A549 (cell line): ENCODE results near the gene ATP2B3. TPM values are rescaled to one million over a fixed set of nuclear protein-coding genes. Genes with fewer than 3 reads are reported as not detected.

Source experiments
- ATAC-seq, 2 experiments: fragments of 200-7000 bp in 1 of 2; fragments of >200 bp in 1 of 2; cut with Nextera tagmentation in 1 of 2; cut with Tn5 transposase in 1 of 2; 3 replicates each; pipeline versions ENCODE4 v1.8.0 to v1.9.1; 2018 to 2020; ENCODE audit warnings: mild to moderate bottlenecking in 1 of 2, moderate library complexity in 1 of 2
- CTCF ChIA-PET: fragments of 300-600 bp; sonication (Branson Sonifier 250); formaldehyde crosslinking; extraction: SDS; loops from one replicate; lab custom pipeline; 2021; ENCODE audit warnings: antibody characterized with exemption, inconsistent platforms; lab: Yijun Ruan, JAX
- POLR2A ChIA-PET: fragments of 350-600 bp; formaldehyde crosslinking; extraction: SDS; loops from one replicate; lab custom pipeline; 2021; ENCODE audit warnings: antibody characterized with exemption, inconsistent platforms; lab: Yijun Ruan, JAX
- DNase-seq, 2 experiments: peaks; one replicate each; pipeline versions ENCODE4 v3.0.0 to v3.0.0-alpha.2; 2011 to 2016; ENCODE audit warnings: low read depth in 1 of 2, low spot score in 1 of 2
- FAIRE-seq: peaks from 2 replicates; lab custom pipeline; 2011; peaks lifted over from hg19 to GRCh38; lab: Jason Lieb, UNC
- H3K27ac ChIP-seq, 2 experiments: fragments of >200 bp; sonication (Bioruptor Twin); formaldehyde crosslinking; 3 replicates each; pipeline ENCODE4 v1.5.1; 2016 to 2017
- H3K4me1 ChIP-seq: fragments of >200 bp; sonication (Bioruptor Twin); formaldehyde crosslinking; 3 replicates; pipeline ENCODE4 v1.6.1; 2016
- H3K4me2 ChIP-seq: fragments of >200 bp; sonication (Bioruptor Twin); formaldehyde crosslinking; 3 replicates; pipeline ENCODE4 v1.6.1; 2016
- H3K4me3 ChIP-seq: fragments of >200 bp; sonication (Bioruptor Twin); formaldehyde crosslinking; 3 replicates; pipeline ENCODE4 v1.5.1; 2016
- H3K9me3 ChIP-seq: fragments of >200 bp; sonication (Bioruptor Twin); formaldehyde crosslinking; 3 replicates; pipeline ENCODE4 v1.6.1; 2016
- ATOH8 ChIP-seq: fragments of 250-450 bp; sonication (Bioruptor Pico); IDR thresholded peaks from 2 replicates; pipeline ENCODE4 v1.5.0; 2020; ENCODE audit warnings: low read depth, mild to moderate bottlenecking, moderate library complexity
- BHLHE40 ChIP-seq: IDR thresholded peaks from 2 replicates; pipeline ENCODE4 v1.6.1; 2012; ENCODE audit warnings: low read depth, low read length, inconsistent platforms
- EHMT2 ChIP-seq: fragments of 200-600 bp; sonication (generic); IDR thresholded peaks from 2 replicates; pipeline ENCODE4 v1.6.1; 2016; ENCODE audit warnings: antibody characterized with exemption, low read depth, mild to moderate bottlenecking, moderate library complexity
- EP300 ChIP-seq, 2 experiments: fragments of >200 bp; sonication (Bioruptor Twin); formaldehyde crosslinking; IDR thresholded peaks; 2 replicates in 1 of 2; 3 replicates in 1 of 2; pipeline ENCODE4 v1.6.1; 2016 to 2017
- ESRRA ChIP-seq: fragments of 150-350 bp; IDR thresholded peaks from 2 replicates; pipeline ENCODE4 v1.6.1; 2014; ENCODE audit warnings: mild to moderate bottlenecking, low read length, borderline replicate concordance
- FOSL2 ChIP-seq, 2 experiments: fragments of 450-650 bp in 1 of 2; fragments of >200 bp in 1 of 2; sonication (Bioruptor Twin) in 1 of 2; formaldehyde crosslinking; IDR thresholded peaks; 2 replicates each; pipeline versions ENCODE4 v1.5.0 to v1.6.1; 2016 to 2020; ENCODE audit warnings: mild to moderate bottlenecking in 1 of 2, moderate library complexity in 1 of 2
- FOXS1 ChIP-seq: fragments of 250-450 bp; sonication (Bioruptor Pico); IDR thresholded peaks from 2 replicates; pipeline ENCODE4 v1.5.0; 2020; ENCODE audit warnings: mild to moderate bottlenecking, moderate library complexity
- GATA3 ChIP-seq: IDR thresholded peaks from 2 replicates; pipeline ENCODE4 v1.6.1; 2012; ENCODE audit warnings: borderline replicate concordance
- HDAC2 ChIP-seq: fragments of 200-600 bp; sonication (generic); IDR thresholded peaks from 2 replicates; pipeline ENCODE4 v1.6.1; 2016
- HEYL ChIP-seq: fragments of 250-450 bp; sonication (Bioruptor Pico); IDR thresholded peaks from 2 replicates; pipeline ENCODE4 v1.8.0; 2021; ENCODE audit warnings: mild to moderate bottlenecking, moderate library complexity
- HOXB5 ChIP-seq: fragments of 250-450 bp; sonication (Bioruptor Pico); IDR thresholded peaks from 2 replicates; pipeline ENCODE4 v1.5.0; 2020; ENCODE audit warnings: mild to moderate bottlenecking, moderate library complexity
- JUN ChIP-seq, 2 experiments: fragments of >200 bp; sonication (Bioruptor Twin); formaldehyde crosslinking; IDR thresholded peaks; 2 replicates in 1 of 2; 3 replicates in 1 of 2; pipeline ENCODE4 v1.6.1; 2016 to 2017
- KDM1A ChIP-seq: fragments of 200-600 bp; sonication (generic); IDR thresholded peaks from 2 replicates; pipeline ENCODE4 v1.6.1; 2016; ENCODE audit warnings: low read depth, mild to moderate bottlenecking
- POLR2AphosphoS2 ChIP-seq: conservative IDR thresholded peaks from 2 replicates; pipeline ENCODE4 v1.6.1; 2012; ENCODE audit warnings: low read length, improper control_type of control experiment, inconsistent platforms
- RAD21 ChIP-seq, 2 experiments: fragments of >200 bp in 1 of 2; sonication (Bioruptor Twin) in 1 of 2; formaldehyde crosslinking in 1 of 2; IDR thresholded peaks in 1 of 2; conservative IDR thresholded peaks in 1 of 2; 2 replicates in 1 of 2; 3 replicates in 1 of 2; pipeline ENCODE4 v1.6.1; 2012 to 2018; ENCODE audit warnings: inconsistent platforms in 1 of 2
- RCOR1 ChIP-seq: fragments of 150-350 bp; IDR thresholded peaks from 2 replicates; pipeline ENCODE4 v1.6.1; 2014; ENCODE audit warnings: antibody characterized with exemption, low read length, low read depth
- REST ChIP-seq: fragments of 200-600 bp; sonication (generic); IDR thresholded peaks from 2 replicates; pipeline ENCODE4 v1.6.1; 2016; ENCODE audit warnings: antibody characterized with exemption, mild to moderate bottlenecking, moderate library complexity
- RFX5 ChIP-seq: fragments of 450-650 bp; IDR thresholded peaks from 2 replicates; pipeline ENCODE4 v1.7.1; 2014; ENCODE audit warnings: antibody characterized with exemption, mild to moderate bottlenecking, moderate library complexity
- RNF2 ChIP-seq: fragments of 200-600 bp; sonication (generic); IDR thresholded peaks from 2 replicates; pipeline ENCODE4 v1.6.1; 2016; ENCODE audit warnings: low read depth, mild to moderate bottlenecking, antibody characterized with exemption, moderate library complexity, borderline replicate concordance
- TFCP2L1 ChIP-seq: fragments of 250-450 bp; sonication (Bioruptor Pico); IDR thresholded peaks from 2 replicates; pipeline ENCODE4 v1.5.0; 2021; ENCODE audit warnings: mild to moderate bottlenecking
- ZC3H11A ChIP-seq: fragments of 450-650 bp; IDR thresholded peaks from 2 replicates; pipeline ENCODE4 v1.6.1; 2014; ENCODE audit warnings: antibody characterized with exemption, mild to moderate bottlenecking
- ZNF302 ChIP-seq: fragments of 250-450 bp; sonication (Bioruptor Pico); IDR thresholded peaks from 2 replicates; pipeline ENCODE4 v1.9.0; 2021; ENCODE audit warnings: inconsistent platforms, mild to moderate bottlenecking, moderate library complexity
- WGBS: methylation state at CpG from one replicate; pipeline ENCODE4 v1.1.6; 2017; ENCODE audit errors: missing lambda C conversion rate; 5-methylcytosine and 5-hydroxymethylcytosine counted together
- polyA plus RNA-seq, 4 experiments: library from polyadenylated mRNA; depleted of rRNA in 3 of 4; stranded (reverse); fragments of >200 nt; fragmentation: RNase III in 1 of 4; extraction: RNeasy Plus Mini Kit Qiagen cat#74134 plus additional on column Dnase treatment in 1 of 4; gene quantifications; 2 replicates in 3 of 4; 3 replicates in 1 of 4; pipeline ENCODE4 v1.2.3, GENCODE V29; 2011 to 2017

ATP2B3 gene
- polyA plus RNA-seq, 2 of the 4 experiments (the other 2 are of a cell fraction), result 0.13 to 0.30 TPM

GRCh38 chrX:153631346-153631745 lies 113.9 kb downstream of the ATP2B3 start:
- ATAC-seq (no peak), FAIRE-seq (no peak), DNase-seq (no peak)
- TF ChIP-seq REST, result no peak
- TF ChIP-seq ESRRA, result no peak
- no peak for TF ChIP-seq ZC3H11A
- TF ChIP-seq FOSL2 (IDR thresholded peaks at IDR 0.05), result no peak
- TF ChIP-seq FOSL2 (CRISPR knock-in tag; IDR thresholded peaks at IDR 0.05), result no peak
- no peak for TF ChIP-seq HDAC2
- no peak for TF ChIP-seq HEYL (CRISPR knock-in tag)
- TF ChIP-seq RNF2, result no peak
- TF ChIP-seq RAD21 (conservative IDR thresholded peaks at IDR 0.05 in 1 of 2, IDR thresholded peaks at IDR 0.05 in 1 of 2), result no peak
- TF ChIP-seq ZNF302, result no peak
- TF ChIP-seq TFCP2L1 (CRISPR knock-in tag), result no peak
- no peak for TF ChIP-seq POLR2AphosphoS2
- no peak for TF ChIP-seq BHLHE40
- ChIA-PET CTCF (interaction anchor here (0.8 to 3.6 kb wide), 8 partner anchors 13 to 36 kb away, joined by 3 to 13 read pairs (median 4); no protein-coding TSS in a partner anchor), POLR2A (no interaction called here)
- H3K4me2 ChIP-seq, result no peak overlapping the region
- WGBS, result 68% methylated on average over 2 of the region's 2 CpGs
- H3K4me1 ChIP-seq, result no peaks in the 10 kb centered on the region
- no peak overlapping the region for H3K4me3 ChIP-seq
- no peaks in the 10 kb centered on the region for H3K9me3 ChIP-seq
- H3K27ac ChIP-seq, result no peak overlapping the region

GRCh38 chrX:153631907-153632594 lies 114.6 kb downstream of the ATP2B3 start:
- CTCF ChIA-PET, result interaction anchor here (0.8 to 3.6 kb wide), 10 partner anchors 9 to 35 kb away, joined by 3 to 13 read pairs (median 4); no protein-coding TSS in a partner anchor
- no peak for FAIRE-seq
- Histone ChIP-seq H3K4me2 (no peak overlapping the region), H3K27ac (no peak overlapping the region), H3K4me3 (no peak overlapping the region)
- no peak for DNase-seq
- POLR2A ChIA-PET, result no interaction called here
- ATAC-seq, result no peak
- TF ChIP-seq RFX5, result no peak
- no peak for TF ChIP-seq RCOR1
- TF ChIP-seq GATA3, result no peak
- TF ChIP-seq EP300 (IDR thresholded peaks at IDR 0.05), result no peak
- no peak for TF ChIP-seq JUN (IDR thresholded peaks at IDR 0.05)
- TF ChIP-seq ATOH8 (CRISPR knock-in tag), result no peak
- TF ChIP-seq EHMT2, result no peak
- no peak for TF ChIP-seq HOXB5
- TF ChIP-seq KDM1A, result no peak
- no peak for TF ChIP-seq FOXS1 (CRISPR knock-in tag)
- TF ChIP-seq, all 56 proteins: peak for 0
- Histone ChIP-seq H3K4me1 (no peaks in the 10 kb centered on the region), H3K9me3 (no peaks in the 10 kb centered on the region)
- 80% methylated on average over 16 of the region's 19 CpGs for WGBS

Other genes starting within 250 kb of the ATP2B3 start
- not detected in 2 replicates for gene PNMA6F, start 195.9 kb upstream of the ATP2B3 start, polyA plus RNA-seq (2011; rRNA removed)
- not detected in 3 replicates for gene PNMA6F, start 195.9 kb upstream of the ATP2B3 start, polyA plus RNA-seq (2017; fragmentation: RNase III; extraction: RNeasy Plus Mini Kit Qiagen cat#74134 plus additional on column Dnase treatment)
- gene ZNF275, start 183.5 kb upstream of the ATP2B3 start, polyA plus RNA-seq (2011; rRNA removed), result 6.5 and 6.9 TPM in 2 replicates
- gene ZNF275, start 183.5 kb upstream of the ATP2B3 start, polyA plus RNA-seq (2017; fragmentation: RNase III; extraction: RNeasy Plus Mini Kit Qiagen cat#74134 plus additional on column Dnase treatment), result 3.2 to 3.6 TPM (median 3.3 TPM) in 3 replicates
- gene PNMA6E, start 116.3 kb upstream of the ATP2B3 start, polyA plus RNA-seq (2011; rRNA removed), result not detected in 2 replicates
- not detected in 3 replicates for gene PNMA6E, start 116.3 kb upstream of the ATP2B3 start, polyA plus RNA-seq (2017; fragmentation: RNase III; extraction: RNeasy Plus Mini Kit Qiagen cat#74134 plus additional on column Dnase treatment)
- gene ZFP92, start 106.2 kb upstream of the ATP2B3 start, polyA plus RNA-seq (2011; rRNA removed), result 0.47 and 0.54 TPM in 2 replicates
- 0.66 to 0.70 TPM (median 0.66 TPM) in 3 replicates for gene ZFP92, start 106.2 kb upstream of the ATP2B3 start, polyA plus RNA-seq (2017; fragmentation: RNase III; extraction: RNeasy Plus Mini Kit Qiagen cat#74134 plus additional on column Dnase treatment)
- 0.27 and 0.32 TPM in 2 replicates for gene TREX2, start 71.6 kb upstream of the ATP2B3 start, polyA plus RNA-seq (2011; rRNA removed)
- 0.94 to 1.2 TPM (median 0.99 TPM) in 3 replicates for gene TREX2, start 71.6 kb upstream of the ATP2B3 start, polyA plus RNA-seq (2017; fragmentation: RNase III; extraction: RNeasy Plus Mini Kit Qiagen cat#74134 plus additional on column Dnase treatment)
- 30.3 and 39.1 TPM in 2 replicates for gene HAUS7, start 47.1 kb upstream of the ATP2B3 start, polyA plus RNA-seq (2011; rRNA removed)
- 53.6 to 54.4 TPM (median 53.8 TPM) in 3 replicates for gene HAUS7, start 47.1 kb upstream of the ATP2B3 start, polyA plus RNA-seq (2017; fragmentation: RNase III; extraction: RNeasy Plus Mini Kit Qiagen cat#74134 plus additional on column Dnase treatment)
- gene BGN, start 22.7 kb upstream of the ATP2B3 start, polyA plus RNA-seq (2011; rRNA removed), result not detected in 2 replicates
- 0.04 to 0.05 TPM in 2 of 3 replicates, not detected in the other for gene BGN, start 22.7 kb upstream of the ATP2B3 start, polyA plus RNA-seq (2017; fragmentation: RNase III; extraction: RNeasy Plus Mini Kit Qiagen cat#74134 plus additional on column Dnase treatment)
- 25.6 and 29.9 TPM in 2 replicates for gene CCNQ, start 81.5 kb downstream of the ATP2B3 start, polyA plus RNA-seq (2011; rRNA removed)
- gene CCNQ, start 81.5 kb downstream of the ATP2B3 start, polyA plus RNA-seq (2017; fragmentation: RNase III; extraction: RNeasy Plus Mini Kit Qiagen cat#74134 plus additional on column Dnase treatment), result 32.0 to 36.0 TPM (median 32.6 TPM) in 3 replicates
- gene DUSP9, start 129.6 kb downstream of the ATP2B3 start, polyA plus RNA-seq (2011; rRNA removed), result 0.65 and 0.75 TPM in 2 replicates
- gene DUSP9, start 129.6 kb downstream of the ATP2B3 start, polyA plus RNA-seq (2017; fragmentation: RNase III; extraction: RNeasy Plus Mini Kit Qiagen cat#74134 plus additional on column Dnase treatment), result 1.3 to 1.6 TPM (median 1.3 TPM) in 3 replicates
- gene PNCK, start 156.2 kb downstream of the ATP2B3 start, polyA plus RNA-seq (2011; rRNA removed), result 0.17 TPM in 2 replicates
- gene PNCK, start 156.2 kb downstream of the ATP2B3 start, polyA plus RNA-seq (2017; fragmentation: RNase III; extraction: RNeasy Plus Mini Kit Qiagen cat#74134 plus additional on column Dnase treatment), result 0.13 to 0.30 TPM (median 0.25 TPM) in 3 replicates
- gene SLC6A8, start 170.3 kb downstream of the ATP2B3 start, polyA plus RNA-seq (2011; rRNA removed), result 2.0 and 3.4 TPM in 2 replicates
- 5.7 to 6.9 TPM (median 6.1 TPM) in 3 replicates for gene SLC6A8, start 170.3 kb downstream of the ATP2B3 start, polyA plus RNA-seq (2017; fragmentation: RNase III; extraction: RNeasy Plus Mini Kit Qiagen cat#74134 plus additional on column Dnase treatment)
- gene BCAP31, start 206.7 kb downstream of the ATP2B3 start, polyA plus RNA-seq (2011; rRNA removed), result 217 and 257 TPM in 2 replicates
- gene BCAP31, start 206.7 kb downstream of the ATP2B3 start, polyA plus RNA-seq (2017; fragmentation: RNase III; extraction: RNeasy Plus Mini Kit Qiagen cat#74134 plus additional on column Dnase treatment), result 335 to 351 TPM (median 349 TPM) in 3 replicates
- 1.7 and 1.8 TPM in 2 replicates for gene ABCD1, start 207.2 kb downstream of the ATP2B3 start, polyA plus RNA-seq (2011; rRNA removed)
- 3.3 to 5.1 TPM (median 3.8 TPM) in 3 replicates for gene ABCD1, start 207.2 kb downstream of the ATP2B3 start, polyA plus RNA-seq (2017; fragmentation: RNase III; extraction: RNeasy Plus Mini Kit Qiagen cat#74134 plus additional on column Dnase treatment)
- gene PLXNB3, start 246.6 kb downstream of the ATP2B3 start, polyA plus RNA-seq (2011; rRNA removed), result 1.1 and 1.2 TPM in 2 replicates
- gene PLXNB3, start 246.6 kb downstream of the ATP2B3 start, polyA plus RNA-seq (2017; fragmentation: RNase III; extraction: RNeasy Plus Mini Kit Qiagen cat#74134 plus additional on column Dnase treatment), result 2.5 to 3.9 TPM (median 3.1 TPM) in 3 replicates